C4-2B (cell line): ENCODE data around the gene DHDH.
"Not testable (repeated sequence)": the region's sequence is repeated elsewhere in the genome, so short reads cannot be mapped to it uniquely, and the experiment has no call there.

Experiments used
- H3K27ac ChIP-seq: fragments of 450-650 bp; 2 replicates; pipeline ENCODE4 v1.5.1; 2017
- CTCF ChIP-seq: fragments of 450-650 bp; conservative IDR thresholded peaks from 2 replicates; pipeline ENCODE4 v1.5.1; 2017; ENCODE audit warnings: mild to moderate bottlenecking
- ZFX ChIP-seq: fragments of 450-650 bp; IDR thresholded peaks from 2 replicates; pipeline ENCODE4 v1.6.1; 2017

DHDH gene

GRCh38 chr19:48933382-48933932 lies at the start of gene DHDH:
Gene DHDH (plus strand): TSS chr19:48933699. CDS start chr19:48933722, 23 bp downstream.
- no peak for TF ChIP-seq ZFX
- TF ChIP-seq CTCF = no peak
- H3K27ac ChIP-seq = peak within 1 kb of the TSS; percentile 28; the same call in 1 of the 2 replicates

- TF ChIP-seq CTCF = no peak
- no peak for TF ChIP-seq ZFX
- H3K27ac ChIP-seq = no peak overlapping the region
Observed at GRCh38 chr19:48883726-48884125, 49.8 kb upstream of the DHDH start.

GRCh38 chr19:48887861-48888612 lies 45.5 kb upstream of the DHDH start:
- no peak overlapping the region for H3K27ac ChIP-seq
- no peak for TF ChIP-seq CTCF
- no peak for TF ChIP-seq ZFX

GRCh38 chr19:48889496-48889895 lies 44.0 kb upstream of the DHDH start:
- not testable (repeated sequence) for H3K27ac ChIP-seq

GRCh38 chr19:48890551-48890950 lies 42.9 kb upstream of the DHDH start:
- no peak overlapping the region for H3K27ac ChIP-seq
- TF ChIP-seq CTCF = no peak
- TF ChIP-seq ZFX = no peak

GRCh38 chr19:48895226-48895625 lies 38.3 kb upstream of the DHDH start:
- TF ChIP-seq ZFX (no peak), CTCF (no peak)
- no peak overlapping the region for H3K27ac ChIP-seq

- H3K27ac ChIP-seq = no peak overlapping the region
- TF ChIP-seq ZFX (no peak), CTCF (no peak)
Observed at GRCh38 chr19:48896191-48896720, 37.2 kb upstream of the DHDH start.
